ENCODE measurements around the gene MRPS34.

The MRPS34 gene

DNA sequence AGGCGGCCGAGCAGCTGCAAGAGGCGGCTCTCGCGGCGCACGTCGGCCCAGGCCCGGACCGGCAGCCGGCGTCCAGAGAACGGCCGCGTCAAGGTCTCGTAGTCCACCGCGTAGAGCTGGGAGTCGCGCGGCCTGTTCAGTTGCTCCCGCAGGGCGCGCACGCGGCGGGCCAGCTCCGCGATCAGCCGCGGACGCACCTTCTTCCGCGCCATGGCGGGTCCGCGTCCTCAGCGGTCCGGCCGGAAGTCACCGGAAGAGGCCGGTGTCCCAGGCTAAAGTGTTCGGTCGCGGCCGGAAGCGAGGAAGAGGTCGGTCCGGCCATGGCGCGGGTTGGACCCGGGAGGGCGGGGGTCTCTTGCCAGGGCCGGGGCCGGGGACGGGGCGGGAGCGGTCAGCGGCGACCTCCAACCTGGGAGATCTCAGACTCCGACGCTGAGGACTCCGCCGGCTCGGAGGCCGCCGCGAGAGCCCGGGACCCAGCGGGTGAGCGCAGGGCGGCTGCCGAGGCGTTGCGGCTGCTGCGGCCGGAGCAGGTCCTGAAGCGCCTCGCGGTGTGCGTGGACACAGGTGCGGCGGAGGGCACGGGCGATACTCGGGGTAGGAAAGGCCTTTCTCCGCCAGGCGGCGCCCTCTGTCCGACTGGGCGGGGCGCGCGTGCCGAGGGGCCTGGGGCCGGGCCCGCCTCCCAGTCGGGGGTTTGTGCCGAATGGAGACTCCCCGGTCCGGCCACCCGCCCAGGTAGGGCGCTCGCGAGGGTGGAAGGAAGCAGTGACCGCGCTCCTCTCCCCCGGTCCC is at the start of gene MRPS34:
Gene MRPS34 (minus strand): TSS at position 227 of the 795 bp plus-strand sequence. CDS start 15 bp downstream, at position 212.
- intact Hi-C loops (cut with micrococcal nuclease) = loop anchor here (1.0 to 5.0 kb wide), 3 partner anchors 9 to 154 kb away; partner anchors contain the start of genes MAPK8IP3, NUBP2 and SPSB3
- Mint-ChIP-seq H3K27ac (peak within 1 kb of the TSS; percentile 85), H3K27me3 (no peaks in the 10 kb centered on the region), H3K36me3 (ENCODE audit: low read depth) (peaks cover 81% of the 10 kb centered on the region), H3K9me3 (no peaks in the 10 kb centered on the region), H3K4me1 (ENCODE audit: low read depth) (peaks cover 51% of the 10 kb centered on the region), H3K4me3 (peak within 1 kb of the TSS; percentile 90)

DNA sequence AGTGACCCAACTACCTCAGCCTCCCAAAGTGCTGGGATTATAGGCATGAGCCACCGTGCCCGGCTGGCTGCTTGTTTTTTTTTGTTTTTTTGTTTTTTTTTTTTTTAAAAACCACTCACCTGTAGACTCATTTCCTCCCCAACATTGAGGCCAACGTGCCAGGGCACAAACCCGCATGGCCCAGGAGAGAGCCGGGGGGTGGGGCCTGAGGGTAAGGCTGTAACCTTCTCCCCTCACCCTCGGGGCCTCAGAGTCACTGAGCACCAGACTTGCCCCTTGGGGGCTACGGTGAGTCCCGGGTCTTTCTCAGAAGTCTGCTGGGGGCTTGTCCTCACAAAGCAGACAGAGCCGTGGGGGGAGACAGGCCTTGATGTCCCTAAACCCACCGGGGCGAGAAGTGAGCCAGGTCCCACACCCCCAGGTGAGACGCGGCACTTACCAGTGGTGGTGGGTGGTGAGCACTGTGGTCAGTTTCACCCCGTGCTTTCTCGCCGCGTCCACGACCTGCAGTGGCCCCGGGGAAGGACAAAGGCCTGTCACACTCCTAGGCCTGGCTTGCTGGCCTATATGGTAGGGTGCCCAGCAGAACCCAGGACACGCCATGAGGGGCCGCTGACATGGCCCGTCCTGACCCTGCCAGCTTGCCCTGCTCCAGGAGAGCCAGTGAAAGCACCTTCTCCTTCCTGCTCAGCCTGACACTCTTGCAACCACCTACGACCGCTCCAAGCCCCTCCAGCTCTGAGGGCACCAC is 49.1 kb upstream of the MRPS34 start:
- peaks cover 14% of the 10 kb centered on the region for H3K4me1 Mint-ChIP-seq (ENCODE audit: low read depth)
- no peak overlapping the region for H3K4me3 Mint-ChIP-seq
- no peaks in the 10 kb centered on the region for H3K27me3 Mint-ChIP-seq
- H3K36me3 Mint-ChIP-seq (ENCODE audit: low read depth) = peaks cover 75% of the 10 kb centered on the region
- no peaks in the 10 kb centered on the region for H3K9me3 Mint-ChIP-seq
- intact Hi-C loops (cut with micrococcal nuclease) = no loop called here
- H3K27ac Mint-ChIP-seq = no peak overlapping the region

DNA sequence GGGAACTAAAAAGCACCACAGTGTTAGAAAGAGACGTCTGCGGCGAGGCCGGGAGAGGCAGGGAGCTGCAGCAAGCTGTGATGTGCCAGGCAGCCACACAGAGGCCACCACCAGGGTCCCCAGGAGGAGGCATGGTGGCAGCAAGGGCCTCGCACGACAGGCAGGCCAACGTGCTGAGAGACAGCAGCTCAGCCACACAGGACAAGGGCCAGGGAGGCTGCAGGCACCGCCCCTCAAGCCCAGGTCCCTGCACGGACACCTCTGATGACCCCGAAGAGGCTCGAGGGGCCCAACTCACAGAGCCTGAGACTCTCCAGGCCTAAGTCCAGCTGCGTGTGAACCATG is 48.0 kb upstream of the MRPS34 start:
- H3K27ac Mint-ChIP-seq = no peak overlapping the region
- no peaks in the 10 kb centered on the region for H3K27me3 Mint-ChIP-seq
- H3K4me3 Mint-ChIP-seq = no peak overlapping the region
- peaks cover 84% of the 10 kb centered on the region for H3K36me3 Mint-ChIP-seq (ENCODE audit: low read depth)
- peaks cover 14% of the 10 kb centered on the region for H3K4me1 Mint-ChIP-seq (ENCODE audit: low read depth)
- H3K9me3 Mint-ChIP-seq = no peaks in the 10 kb centered on the region
- intact Hi-C loops (cut with micrococcal nuclease) = no loop called here

DNA sequence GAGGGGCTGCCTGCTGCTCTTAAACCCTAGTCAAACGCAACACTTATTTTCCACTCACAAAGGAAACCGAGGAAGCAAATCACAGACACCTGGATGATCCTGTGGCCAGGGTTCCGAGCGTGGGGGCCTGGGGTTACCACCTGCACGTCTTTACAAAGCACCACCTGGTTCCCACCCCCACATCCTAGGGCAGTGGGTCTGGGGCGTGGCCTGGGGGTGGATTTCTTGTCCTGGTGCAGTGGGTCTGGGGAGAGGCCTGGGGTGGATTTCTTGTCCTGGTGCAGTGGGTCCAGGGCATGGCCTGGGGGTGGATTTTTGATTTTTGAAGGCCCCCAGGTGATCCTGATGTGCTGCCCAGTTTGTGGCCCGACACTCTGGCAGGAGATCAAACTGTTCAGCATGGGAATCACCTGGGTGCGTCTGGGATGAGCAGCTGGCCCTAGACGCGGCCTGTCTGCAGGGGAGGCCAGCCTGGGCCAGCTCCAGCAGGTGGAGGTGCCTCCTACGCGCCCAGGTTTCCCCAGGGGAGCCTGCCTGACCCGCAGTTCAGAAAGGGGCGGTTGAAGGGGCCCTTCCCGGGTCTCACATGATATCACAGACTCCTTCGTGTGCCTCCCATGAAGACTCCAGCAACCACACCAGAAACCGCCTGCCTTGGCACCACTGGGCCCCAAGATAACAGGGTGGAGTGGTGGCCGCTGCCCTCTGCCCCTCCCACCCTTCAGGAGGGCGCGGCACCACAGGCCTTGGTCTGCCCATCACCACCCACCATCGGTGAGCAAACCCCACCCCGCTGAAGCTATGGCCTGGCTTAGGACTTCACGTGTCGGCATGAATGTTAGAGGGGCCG is 47.4 kb upstream of the MRPS34 start:
- Mint-ChIP-seq H3K9me3 (no peaks in the 10 kb centered on the region), H3K27me3 (no peaks in the 10 kb centered on the region), H3K27ac (no peak overlapping the region), H3K36me3 (ENCODE audit: low read depth) (peaks cover 90% of the 10 kb centered on the region), H3K4me1 (ENCODE audit: low read depth) (peaks cover 14% of the 10 kb centered on the region), H3K4me3 (no peak overlapping the region)
- intact Hi-C loops (cut with micrococcal nuclease) = no loop called here

- H3K9me3 Mint-ChIP-seq = no peaks in the 10 kb centered on the region
- no peak overlapping the region for H3K27ac Mint-ChIP-seq
- H3K4me3 Mint-ChIP-seq = no peak overlapping the region
- H3K4me1 Mint-ChIP-seq (ENCODE audit: low read depth) = peaks cover 10% of the 10 kb centered on the region
- intact Hi-C loops (cut with micrococcal nuclease) = no loop called here
- H3K36me3 Mint-ChIP-seq (ENCODE audit: low read depth) = peaks cover 95% of the 10 kb centered on the region
- no peaks in the 10 kb centered on the region for H3K27me3 Mint-ChIP-seq
Measured at GRCh38 chr16:1819611-1820010, 46.7 kb upstream of the MRPS34 start.

DNA sequence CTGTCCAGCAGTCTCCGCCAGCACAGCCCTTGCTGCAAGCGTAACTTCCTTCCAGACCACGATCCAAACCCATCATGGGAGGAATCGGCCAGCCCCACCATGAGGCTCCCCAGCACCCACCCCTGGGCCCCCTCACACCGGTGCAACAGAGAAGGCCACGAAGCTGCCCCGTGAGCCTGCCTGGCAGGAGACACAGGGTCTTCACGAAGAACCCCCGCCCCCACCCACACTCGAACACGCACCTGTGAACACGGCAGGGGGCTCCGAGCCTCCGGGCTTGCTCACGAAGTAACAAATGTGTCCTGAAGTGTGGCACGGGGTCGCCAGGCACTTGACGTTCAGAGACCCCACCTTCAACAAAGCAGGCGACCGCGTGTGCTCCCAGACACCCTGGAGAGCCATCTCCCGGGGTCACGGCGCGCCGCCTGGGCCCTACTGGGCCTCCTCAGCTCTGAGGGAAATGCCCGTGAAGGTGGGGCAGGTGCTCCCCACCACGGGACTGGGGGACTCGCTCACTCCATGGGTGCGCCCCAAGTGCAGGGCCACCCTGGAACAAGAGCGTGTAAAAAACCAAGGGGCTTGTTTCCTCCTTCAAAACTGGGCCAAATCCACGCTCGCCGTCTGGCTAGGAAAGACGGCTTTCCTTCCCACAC is 46.1 kb upstream of the MRPS34 start:
- H3K36me3 Mint-ChIP-seq (ENCODE audit: low read depth) = peaks cover 95% of the 10 kb centered on the region
- peaks cover 4% of the 10 kb centered on the region for H3K4me1 Mint-ChIP-seq (ENCODE audit: low read depth)
- H3K27me3 Mint-ChIP-seq = no peaks in the 10 kb centered on the region
- no peaks in the 10 kb centered on the region for H3K9me3 Mint-ChIP-seq
- H3K4me3 Mint-ChIP-seq = no peak overlapping the region
- intact Hi-C loops (cut with micrococcal nuclease) = no loop called here
- no peak overlapping the region for H3K27ac Mint-ChIP-seq

DNA sequence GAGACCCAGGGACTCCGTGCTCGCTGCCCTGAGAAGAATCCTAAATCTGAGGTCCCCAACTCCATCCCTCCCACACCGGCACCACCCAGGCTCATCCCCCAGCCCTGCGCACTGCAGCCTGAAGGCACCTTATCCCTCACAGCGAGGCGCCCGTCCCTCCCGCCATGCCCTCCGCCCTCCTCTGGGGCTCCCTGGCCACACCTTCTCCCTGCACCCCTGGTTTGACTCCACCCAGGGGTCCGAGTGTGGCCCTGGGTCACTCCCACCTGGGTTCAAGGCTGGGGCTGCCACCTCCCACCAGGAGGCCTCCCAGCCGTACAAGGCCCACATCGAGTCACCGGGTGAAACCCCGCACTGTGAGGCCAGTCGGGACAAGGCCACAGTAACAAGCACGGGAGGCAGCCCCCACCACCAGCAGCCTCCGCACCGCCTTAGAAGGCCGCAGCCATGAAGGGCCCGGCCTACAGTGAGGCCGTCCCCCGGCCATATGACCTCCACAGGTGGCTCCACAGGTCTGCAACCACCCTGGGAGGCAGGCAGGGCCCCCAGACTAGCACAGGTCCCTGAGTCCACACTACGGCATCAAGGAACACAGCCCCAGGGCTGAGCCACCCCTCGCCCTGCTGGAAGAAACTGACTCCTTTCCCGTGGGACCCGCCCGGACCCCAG is 45.4 kb upstream of the MRPS34 start:
- no peaks in the 10 kb centered on the region for H3K9me3 Mint-ChIP-seq
- intact Hi-C loops (cut with micrococcal nuclease) = no loop called here
- H3K27ac Mint-ChIP-seq = no peak overlapping the region
- H3K4me1 Mint-ChIP-seq (ENCODE audit: low read depth) = peaks cover 2% of the 10 kb centered on the region
- no peak overlapping the region for H3K4me3 Mint-ChIP-seq
- H3K36me3 Mint-ChIP-seq (ENCODE audit: low read depth) = peaks cover 97% of the 10 kb centered on the region
- H3K27me3 Mint-ChIP-seq = no peaks in the 10 kb centered on the region

DNA sequence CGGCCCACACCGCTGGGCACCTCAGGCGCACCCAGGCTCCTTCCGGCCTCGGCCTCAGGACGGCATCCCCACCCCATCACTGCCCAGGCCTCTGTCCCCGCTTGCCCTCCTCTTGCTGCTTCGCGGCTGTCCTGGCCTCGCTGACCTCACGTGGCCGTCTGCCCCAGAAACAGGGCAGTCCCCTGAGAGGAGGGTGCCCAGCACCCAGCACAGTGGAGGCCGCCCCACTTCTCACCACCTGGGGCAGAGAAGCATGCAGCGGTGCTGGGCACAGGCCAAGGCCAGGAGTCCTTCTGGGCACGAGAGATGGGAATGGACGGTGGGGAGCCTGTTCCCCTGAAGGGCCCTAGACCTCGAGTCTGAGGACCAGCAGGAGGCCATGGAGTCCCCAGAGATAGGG is 44.8 kb upstream of the MRPS34 start:
- Mint-ChIP-seq H3K4me3 (no peak overlapping the region), H3K27me3 (no peaks in the 10 kb centered on the region), H3K27ac (no peak overlapping the region), H3K36me3 (ENCODE audit: low read depth) (peaks cover 100% of the 10 kb centered on the region), H3K4me1 (ENCODE audit: low read depth) (peaks cover 8% of the 10 kb centered on the region), H3K9me3 (no peaks in the 10 kb centered on the region)
- intact Hi-C loops (cut with micrococcal nuclease) = no loop called here

- Mint-ChIP-seq H3K36me3 (ENCODE audit: low read depth) (peaks cover 100% of the 10 kb centered on the region), H3K9me3 (no peaks in the 10 kb centered on the region), H3K4me1 (ENCODE audit: low read depth) (peaks cover 9% of the 10 kb centered on the region), H3K27me3 (no peaks in the 10 kb centered on the region), H3K4me3 (no peak overlapping the region), H3K27ac (no peak overlapping the region)
- intact Hi-C loops (cut with micrococcal nuclease) = no loop called here
Measured at GRCh38 chr16:1817276-1817589, 44.3 kb upstream of the MRPS34 start.

GRCh38 chr16:1816396-1817275 is 43.7 kb upstream of the MRPS34 start:
- H3K4me3 Mint-ChIP-seq = no peak overlapping the region
- no peaks in the 10 kb centered on the region for H3K9me3 Mint-ChIP-seq
- intact Hi-C loops (cut with micrococcal nuclease) = no loop called here
- H3K27me3 Mint-ChIP-seq = no peaks in the 10 kb centered on the region
- peaks cover 100% of the 10 kb centered on the region for H3K36me3 Mint-ChIP-seq (ENCODE audit: low read depth)
- H3K27ac Mint-ChIP-seq = no peak overlapping the region
- peaks cover 9% of the 10 kb centered on the region for H3K4me1 Mint-ChIP-seq (ENCODE audit: low read depth)

DNA sequence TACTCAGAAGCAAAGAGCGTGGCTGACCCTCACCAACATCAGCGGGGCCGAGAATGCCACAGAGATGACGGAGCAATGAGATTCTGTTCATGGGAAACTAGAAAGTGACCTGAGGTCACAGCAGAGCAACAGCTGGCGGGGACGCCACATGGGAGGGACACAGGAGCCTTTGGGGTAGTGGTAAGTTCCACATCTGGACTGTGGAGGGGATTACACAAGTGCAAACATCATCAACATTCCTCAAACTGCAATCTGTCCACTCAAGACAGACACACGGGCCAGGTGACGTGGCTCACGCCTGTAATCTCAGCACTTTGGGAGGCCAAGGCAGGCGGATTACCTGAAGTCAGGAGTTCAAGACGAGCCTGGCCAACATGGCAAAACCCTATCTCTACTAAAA is 42.5 kb upstream of the MRPS34 start:
- Mint-ChIP-seq H3K36me3 (ENCODE audit: low read depth) (peaks cover 100% of the 10 kb centered on the region), H3K9me3 (no peaks in the 10 kb centered on the region), H3K4me1 (ENCODE audit: low read depth) (peaks cover 9% of the 10 kb centered on the region), H3K4me3 (no peak overlapping the region), H3K27ac (no peak overlapping the region), H3K27me3 (no peaks in the 10 kb centered on the region)
- intact Hi-C loops (cut with micrococcal nuclease) = no loop called here

- no peaks in the 10 kb centered on the region for H3K27me3 Mint-ChIP-seq
- peaks cover 9% of the 10 kb centered on the region for H3K4me1 Mint-ChIP-seq (ENCODE audit: low read depth)
- H3K27ac Mint-ChIP-seq = no peak overlapping the region
- intact Hi-C loops (cut with micrococcal nuclease) = no loop called here
- H3K36me3 Mint-ChIP-seq (ENCODE audit: low read depth) = peaks cover 100% of the 10 kb centered on the region
- no peaks in the 10 kb centered on the region for H3K9me3 Mint-ChIP-seq
- H3K4me3 Mint-ChIP-seq = no peak overlapping the region
Measured at GRCh38 chr16:1812732-1813163, 39.8 kb upstream of the MRPS34 start.

Measured in dendritic cell treated with granulocyte-macrophage colony-stimulating factor and Interleukin-4, amounts not matched to agents 40 ng/mL and 50 ng/mL, for 4 days (primary cell).